Stimulated activated CD4-positive, alpha-beta T cell treated with anti-CD3 and anti-CD28 coated beads, Interleukin-12 subunit alpha, Interleukin-12 subunit beta, amount 100 ng/mL, for 48 hours (primary cell): Measurements from ENCODE around the gene FANK1.
A peak's percentile ranks its signal among the peaks of the same experiment; 100 is the strongest.
"Not testable (repeated sequence)": the region's sequence is repeated elsewhere in the genome, so short reads cannot be mapped to it uniquely, and the experiment has no call there.

Source experiments
- DNase-seq, 3 donors: peaks; one replicate each; pipeline ENCODE4 v3.0.0-alpha.2; 2020; ENCODE audit warnings: low read depth in 2 of 3, low spot score in 1 of 3

FANK1 gene

DNA sequence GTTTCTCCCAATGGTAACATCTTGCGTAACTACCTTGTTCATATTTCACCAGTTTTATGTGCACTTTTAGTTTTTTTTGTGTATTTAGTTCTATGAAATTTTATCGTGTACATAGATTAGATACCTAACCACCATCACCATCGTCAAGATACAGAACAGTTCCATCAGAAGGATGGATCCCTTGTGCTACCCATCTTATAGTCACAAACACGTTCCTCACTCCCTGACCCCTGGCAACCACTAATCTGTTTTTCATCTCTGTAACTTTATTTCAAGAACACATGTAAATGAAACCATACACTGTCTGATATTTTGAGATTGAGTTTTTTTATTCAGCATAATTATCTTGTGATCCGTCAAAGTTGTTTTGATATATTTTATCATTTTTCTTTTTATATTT lies 29.9 kb downstream of the FANK1 start:
- no peak for DNase-seq

DNA sequence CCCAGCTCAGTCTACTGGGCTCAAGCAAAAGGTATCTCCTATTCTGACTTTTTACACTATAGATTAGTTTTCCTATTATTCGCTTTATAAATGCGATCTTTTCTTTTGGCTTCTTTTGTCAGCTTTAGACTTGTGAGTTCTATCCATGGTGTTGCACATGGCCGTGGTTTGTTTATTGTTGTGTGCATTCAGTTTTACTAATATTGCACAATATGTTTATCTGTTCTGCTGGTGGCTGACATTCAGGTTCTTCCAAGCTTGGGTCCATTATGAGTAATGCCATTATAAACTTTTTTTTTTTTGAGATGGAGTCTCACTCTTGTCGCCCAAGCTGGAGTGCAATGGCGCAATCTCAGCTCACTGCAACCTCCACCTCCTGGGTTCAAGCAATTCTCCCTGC lies 30.9 kb downstream of the FANK1 start:
- DNase-seq, result not testable (repeated sequence)

DNA sequence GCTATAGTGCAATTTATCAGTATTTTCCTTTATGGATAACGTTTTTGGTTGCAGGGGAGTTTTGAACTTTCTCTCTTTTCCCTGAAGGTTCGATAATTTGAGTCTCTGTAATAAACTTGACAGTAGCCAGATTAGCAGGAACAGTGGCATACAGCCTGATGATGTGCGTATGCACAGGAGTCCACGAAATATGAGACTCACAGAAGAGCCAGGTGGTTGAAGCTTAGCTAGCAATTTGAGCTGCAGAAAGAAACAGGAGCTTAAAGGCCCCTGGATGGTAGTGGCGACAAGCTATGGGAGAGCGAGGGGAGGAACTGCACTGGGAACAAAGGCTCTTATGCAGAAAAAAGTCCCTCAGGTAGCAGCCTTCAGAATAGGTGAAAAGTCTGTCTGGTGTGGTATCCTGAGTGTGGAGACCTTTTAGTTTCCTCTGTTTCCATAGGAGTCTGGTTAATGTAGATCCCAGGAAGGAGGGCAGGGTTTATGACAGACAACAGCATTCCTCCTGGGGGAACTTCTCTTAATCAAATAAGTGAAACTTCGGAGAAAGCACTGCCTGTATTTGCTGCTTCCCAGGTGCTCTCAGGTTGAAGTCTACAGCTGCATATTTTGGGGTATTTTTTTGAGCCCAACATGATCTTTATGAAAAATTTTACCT lies 32.7 kb downstream of the FANK1 start:
- DNase-seq, result no peak

DNA sequence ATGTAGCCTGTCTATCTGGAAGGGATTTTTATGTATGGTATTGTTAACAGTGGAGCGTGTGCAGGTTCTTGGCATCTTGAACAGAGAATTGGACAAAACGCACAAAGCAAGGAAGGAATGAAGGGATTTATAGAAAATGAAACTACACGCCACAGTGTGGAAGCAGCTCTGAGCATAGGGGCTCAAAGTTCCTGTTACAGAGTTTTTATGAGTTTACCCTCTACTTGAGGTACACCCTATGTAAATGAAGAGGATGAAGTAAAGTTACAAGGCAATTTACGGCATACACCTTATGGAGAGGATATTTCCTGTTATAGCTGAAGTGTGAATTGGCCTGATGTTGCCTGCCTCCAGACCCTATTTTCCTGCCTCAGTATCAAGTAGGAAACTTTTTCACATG lies 33.3 kb downstream of the FANK1 start:
- no peak for DNase-seq

DNA sequence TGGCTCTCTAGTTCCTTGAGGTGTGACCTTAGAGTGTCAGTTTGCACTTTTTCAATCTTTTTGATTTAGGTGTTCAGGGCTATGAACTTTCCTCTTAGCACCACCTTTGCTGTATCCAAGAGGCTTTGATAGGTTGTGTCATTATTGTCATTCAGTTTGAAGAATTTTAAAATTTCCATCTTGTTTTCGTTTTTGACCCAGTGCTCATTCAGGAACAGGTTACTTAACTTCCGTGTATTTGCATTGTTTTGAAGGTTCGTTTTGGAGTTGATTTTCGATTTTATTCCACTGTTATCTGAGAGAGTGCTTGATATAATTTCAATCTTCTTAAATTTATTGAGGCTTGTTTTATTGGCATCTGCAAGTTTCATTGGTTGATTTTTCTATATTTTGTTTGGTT lies 37.3 kb downstream of the FANK1 start:
- no peak for DNase-seq

DNA sequence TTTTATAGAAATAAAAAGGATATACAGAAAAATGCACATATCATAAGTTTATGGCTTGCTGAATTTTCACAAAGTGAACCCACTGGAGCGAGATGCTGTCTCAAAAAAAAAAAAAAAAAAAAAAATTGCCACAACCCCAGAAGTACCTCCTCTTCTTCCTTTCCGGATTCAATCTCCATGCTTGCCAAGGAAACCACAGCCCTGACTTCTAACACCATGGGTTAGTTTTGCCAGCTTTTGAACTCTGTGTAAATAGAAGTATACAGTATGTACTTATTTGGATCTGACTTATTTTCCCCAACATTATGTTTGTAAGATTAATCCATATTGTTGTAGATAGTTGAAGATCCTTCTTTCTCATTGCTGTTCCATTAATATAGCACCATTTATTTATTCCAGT lies 40.0 kb downstream of the FANK1 start:
- DNase-seq, result no peak

DNA sequence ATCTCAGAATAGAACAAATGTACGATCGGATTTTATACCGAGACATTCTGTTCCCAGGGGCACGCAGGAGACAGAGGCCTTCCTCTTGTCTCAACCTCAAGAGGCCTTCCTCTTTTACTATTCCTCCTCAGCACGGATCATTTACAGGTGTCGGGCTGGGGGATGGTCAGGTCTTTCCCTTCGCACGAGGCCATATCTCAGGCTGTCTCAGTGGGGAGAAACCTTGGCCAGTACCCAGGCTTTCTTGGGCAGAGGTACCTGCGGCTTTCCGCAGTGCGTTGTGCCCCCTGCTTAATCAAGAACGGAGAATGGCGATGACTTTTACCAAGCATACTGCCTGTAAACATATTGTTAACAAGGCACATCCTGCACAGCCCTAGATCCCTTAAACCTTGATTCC lies 44.2 kb downstream of the FANK1 start:
- DNase-seq, result no peak

DNA sequence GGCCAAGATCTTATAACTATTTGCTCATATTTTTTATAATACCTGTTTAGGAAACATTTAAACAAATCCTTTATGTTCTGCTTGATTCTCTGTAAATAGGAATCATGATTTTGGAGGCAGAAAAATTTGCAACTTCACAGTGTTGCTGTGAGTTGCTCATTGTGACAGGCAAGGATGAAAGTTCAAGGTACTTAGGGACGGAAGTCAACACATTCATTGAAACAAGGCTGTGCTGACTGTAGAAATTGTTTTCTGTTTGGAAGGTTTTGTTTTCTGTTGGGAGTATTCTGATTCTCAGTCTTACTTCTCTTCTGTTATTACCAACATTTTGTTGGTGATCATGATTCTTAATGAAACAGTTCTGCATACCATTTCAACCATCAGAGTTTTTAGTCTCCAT lies 54.9 kb downstream of the FANK1 start:
- no peak for DNase-seq

DNA sequence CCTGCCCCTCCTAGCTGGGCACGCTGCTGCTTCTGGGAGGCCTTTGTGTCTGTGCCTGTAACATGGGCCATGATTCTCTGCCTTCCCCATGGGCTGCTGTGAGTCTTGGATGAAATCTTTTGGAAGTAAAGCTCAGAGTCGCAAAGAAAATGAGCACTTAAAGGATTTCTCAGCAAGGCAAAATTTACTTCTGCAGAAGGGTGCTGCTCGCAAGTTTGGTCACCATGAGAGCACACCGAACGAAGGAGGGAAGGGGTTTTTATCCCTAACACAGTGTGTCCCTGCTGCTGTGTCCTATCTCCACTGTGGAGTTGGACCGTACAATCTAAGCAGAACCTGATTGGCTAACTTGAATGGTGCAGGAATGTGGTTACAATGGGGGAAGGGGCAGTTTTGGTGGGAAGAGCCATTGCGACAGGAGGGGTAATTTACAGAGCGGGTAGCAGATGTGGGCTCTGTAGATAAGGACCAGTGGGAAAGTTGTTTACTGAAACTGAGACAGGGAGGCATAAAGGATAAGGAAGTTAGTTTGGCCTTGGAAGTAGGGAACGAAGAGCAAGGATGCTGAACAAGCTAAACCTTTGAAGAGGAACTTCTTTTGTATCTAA lies 57.5 kb downstream of the FANK1 start:
- no peak for DNase-seq

DNA sequence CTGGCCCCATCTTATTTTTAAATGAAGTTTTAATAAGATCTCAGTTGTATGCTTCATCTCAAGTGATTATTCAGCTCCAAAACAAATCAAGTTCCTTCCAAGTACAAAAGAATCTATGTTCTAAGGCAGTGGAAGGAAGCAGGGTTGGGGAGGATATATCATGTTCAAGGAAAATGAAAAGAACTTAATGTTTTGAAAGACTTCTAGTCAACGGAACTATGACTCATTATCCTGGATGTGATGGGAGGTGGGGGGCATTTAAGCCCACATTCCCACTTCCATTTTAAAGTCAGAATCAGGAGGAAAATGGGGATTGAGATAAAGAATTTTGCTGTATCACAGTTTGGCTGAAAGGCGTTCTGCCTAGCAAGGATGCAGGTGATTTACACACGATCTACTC lies 59.4 kb downstream of the FANK1 start:
- no peak for DNase-seq

DNA sequence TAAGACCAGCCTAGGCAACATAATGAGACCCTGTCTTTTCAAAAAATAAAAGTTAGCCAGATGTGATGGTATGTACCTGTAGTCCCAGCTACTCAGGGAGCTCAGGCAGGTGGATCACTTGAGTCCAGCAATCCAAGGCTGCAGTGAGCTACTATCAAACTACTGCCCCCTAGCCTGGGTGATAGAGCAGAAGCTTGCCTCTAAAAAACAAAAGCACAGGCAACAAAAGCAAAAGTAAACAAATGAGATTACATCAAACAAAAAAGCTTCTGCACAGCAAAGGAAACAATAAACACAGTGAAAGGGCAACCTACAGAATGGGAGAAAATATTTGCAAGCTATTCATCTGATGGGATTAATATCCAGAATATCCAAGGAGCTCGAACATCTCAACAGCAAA lies 65.4 kb downstream of the FANK1 start:
- DNase-seq, result no peak

DNA sequence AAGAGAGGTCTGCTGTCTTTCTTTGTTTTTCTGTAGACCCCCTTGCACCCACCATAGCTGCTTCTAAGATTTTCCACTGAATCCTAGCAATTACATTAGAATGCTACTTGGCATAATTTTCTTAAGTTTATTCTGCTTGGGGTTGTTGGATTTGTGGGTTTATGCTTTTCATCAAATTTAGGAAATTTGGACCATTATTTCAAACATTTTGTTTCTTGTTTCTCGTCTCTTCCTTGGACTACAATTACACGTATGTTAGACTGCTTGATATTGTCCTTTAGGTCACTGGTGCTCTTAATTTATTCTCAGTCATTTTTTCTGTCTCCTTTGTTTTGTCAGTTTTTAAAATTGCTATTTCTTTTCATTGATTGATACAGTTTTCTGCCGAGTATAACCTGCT lies 65.8 kb downstream of the FANK1 start:
- DNase-seq, result no peak

DNA sequence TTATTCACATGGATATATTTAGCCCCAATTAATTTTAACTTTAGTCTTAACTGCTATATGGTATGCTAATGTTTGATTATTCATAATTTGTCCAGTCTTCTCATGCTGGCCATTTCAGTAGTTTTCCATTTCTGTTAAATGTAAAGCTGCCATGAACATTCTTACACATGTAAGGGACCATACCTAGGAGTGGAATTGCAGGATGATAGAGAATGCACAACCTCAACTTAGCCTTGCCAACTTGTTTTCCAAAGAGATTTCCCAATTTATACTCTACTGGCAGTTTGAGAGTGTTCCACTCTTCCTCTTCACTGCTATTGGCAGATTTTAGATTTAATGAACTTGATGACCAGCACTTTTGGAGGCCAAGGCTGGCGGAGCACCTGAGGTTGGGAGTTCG lies 68.2 kb downstream of the FANK1 start:
- no peak for DNase-seq

DNA sequence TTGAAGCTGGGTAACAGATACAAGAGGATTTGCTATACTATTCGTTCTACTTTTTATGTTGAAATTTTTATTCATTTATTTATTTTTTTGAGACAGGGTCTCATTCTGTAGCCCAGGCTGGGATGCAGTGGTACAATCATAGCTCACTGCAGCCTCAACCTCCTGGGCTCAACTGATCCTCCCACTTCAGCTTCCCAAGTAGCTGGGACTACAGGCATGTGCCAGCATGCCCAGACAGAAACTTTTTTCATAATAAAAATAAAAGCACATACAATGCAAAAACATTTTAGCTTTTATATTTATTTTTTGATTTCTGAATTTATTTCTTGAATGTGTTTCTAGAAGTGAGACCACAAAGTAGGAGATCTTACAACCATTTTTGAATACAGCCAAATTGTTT lies 71.2 kb downstream of the FANK1 start:
- no peak for DNase-seq

DNA sequence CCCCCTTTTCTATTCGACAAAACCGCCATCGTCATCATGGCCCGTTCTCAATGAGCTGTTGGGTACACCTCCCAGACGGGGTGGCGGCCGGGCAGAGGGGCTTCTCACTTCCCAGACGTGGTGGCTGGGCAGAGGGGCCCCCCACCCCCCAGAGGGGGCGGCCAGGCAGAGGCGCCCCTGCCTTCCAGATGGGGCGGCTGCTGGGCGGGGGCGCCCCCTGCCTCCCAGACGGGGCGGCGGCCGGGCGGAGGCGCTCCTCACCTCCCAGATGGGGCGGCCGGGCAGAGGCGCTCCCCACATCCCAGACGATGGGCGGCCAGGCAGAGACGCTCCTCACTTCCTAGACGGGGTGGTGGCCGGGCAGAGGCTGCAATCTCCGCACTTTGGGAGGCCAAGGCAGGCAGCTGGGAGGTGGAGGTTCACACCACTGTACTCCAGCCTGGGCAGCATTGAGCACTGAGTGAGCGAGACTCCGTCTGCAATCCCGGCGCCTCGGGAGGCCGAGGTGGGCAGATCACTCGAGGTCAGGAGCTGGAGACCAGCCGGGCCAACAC lies 73.8 kb downstream of the FANK1 start:
- not testable (repeated sequence) for DNase-seq

DNA sequence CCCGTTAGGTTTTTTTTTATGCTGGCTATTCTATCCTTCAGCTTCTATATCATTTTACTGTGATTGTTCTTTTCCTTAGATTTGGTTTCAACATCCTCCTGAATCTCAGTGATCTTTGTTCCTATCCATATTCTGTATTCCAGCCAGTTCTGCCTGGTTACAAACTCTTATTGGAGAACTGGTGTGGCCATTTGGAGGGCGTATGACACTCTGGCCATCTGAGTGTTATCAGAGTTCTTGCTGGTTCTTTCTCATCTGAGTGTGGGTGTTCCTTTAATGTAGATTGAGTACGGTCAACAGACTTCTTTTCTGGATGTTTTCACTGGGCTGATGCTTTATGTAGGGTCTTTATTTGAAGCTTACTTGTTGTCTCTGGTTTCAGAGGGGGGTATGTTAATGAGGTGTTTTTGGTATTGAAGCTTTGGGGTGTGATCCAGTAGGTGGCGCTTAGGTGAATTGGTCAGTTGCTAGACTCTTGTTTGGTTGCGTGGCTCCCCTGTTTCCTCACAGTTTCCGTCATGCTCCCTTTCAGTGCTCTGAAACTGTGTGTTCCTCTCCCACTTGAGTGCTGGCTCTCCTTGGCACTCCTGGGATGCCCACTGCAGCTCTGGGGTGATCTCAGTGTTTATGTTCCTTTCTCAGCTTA lies 80.7 kb downstream of the FANK1 start:
- DNase-seq, result no peak

DNA sequence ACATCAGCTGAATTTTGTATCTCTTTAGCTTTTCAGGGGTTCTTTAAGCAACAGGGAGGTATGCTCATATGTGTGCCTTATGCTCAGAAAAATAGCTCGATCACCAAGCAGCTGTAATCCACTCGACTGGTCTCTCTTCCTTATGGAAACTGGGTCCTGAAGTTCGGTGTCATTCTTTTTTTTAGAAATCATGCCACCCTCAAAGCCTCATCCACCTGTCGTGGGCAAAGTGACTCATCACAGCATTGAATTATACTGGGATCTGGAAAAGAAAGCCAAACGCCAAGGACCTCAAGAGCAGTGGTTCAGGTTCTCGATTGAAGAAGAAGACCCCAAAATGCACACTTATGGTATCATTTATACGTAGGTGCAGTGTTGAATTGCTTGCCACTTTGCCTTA lies 83.6 kb downstream of the FANK1 start:
- DNase-seq, result no peak

DNA sequence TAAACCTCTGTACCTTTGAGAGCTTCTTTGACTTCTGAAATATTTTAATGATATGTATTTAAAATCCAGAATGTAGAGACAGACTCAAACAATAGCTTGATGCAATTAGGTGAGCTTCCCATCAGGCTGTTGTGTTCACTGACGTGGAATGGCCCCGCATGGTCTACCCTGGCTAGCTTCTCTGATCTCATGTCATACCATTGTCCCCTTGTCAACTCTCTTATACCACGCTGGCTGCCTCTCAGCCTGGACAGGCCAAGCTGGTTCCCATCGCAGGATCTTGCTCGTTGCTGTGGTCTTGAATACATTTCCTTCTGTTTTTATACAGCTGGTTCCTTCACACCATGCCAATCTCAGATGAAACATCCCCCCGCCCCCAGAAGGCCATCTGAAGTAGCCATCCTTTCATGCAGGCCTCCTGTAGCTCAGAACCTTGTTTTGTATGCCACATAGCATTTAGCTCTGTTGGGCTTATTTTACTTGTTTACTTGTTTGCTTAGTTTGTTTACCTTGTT lies 84.2 kb downstream of the FANK1 start:
- DNase-seq, result no peak

DNA sequence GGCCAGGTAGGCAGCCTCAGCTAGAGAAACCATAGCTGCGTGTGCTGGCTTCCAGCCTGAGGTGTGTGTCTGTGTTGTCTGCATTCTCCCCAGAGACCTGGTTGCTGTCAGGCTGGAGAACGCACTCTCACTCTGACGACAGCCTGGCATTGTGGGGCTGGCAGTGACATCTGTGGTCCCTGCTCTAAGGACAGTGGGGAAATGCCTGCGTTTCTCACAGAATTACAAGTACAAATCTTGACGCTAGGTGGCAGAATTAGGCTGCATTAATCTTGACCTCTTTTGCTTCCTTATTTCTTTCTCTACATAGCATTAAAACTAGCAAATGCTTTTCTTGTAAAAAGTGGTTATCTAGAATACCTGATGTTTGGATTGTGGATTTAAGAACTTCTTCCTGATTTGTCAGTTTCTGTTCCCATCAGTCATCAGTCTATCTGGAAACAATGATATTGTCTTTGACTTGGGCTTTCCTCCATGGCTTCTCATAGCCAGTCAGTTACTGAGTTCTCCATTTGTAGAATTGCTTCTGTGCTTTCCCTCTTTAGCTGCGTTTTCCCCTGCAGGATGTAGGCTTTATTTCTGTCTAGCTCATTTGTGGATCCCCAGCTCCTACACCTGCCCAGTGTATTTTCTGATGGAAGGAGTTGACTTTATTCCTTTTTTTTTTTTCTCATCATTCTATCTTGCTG lies 86.0 kb downstream of the FANK1 start:
- peak in 1 of 3 donors; percentile 13 for DNase-seq

DNA sequence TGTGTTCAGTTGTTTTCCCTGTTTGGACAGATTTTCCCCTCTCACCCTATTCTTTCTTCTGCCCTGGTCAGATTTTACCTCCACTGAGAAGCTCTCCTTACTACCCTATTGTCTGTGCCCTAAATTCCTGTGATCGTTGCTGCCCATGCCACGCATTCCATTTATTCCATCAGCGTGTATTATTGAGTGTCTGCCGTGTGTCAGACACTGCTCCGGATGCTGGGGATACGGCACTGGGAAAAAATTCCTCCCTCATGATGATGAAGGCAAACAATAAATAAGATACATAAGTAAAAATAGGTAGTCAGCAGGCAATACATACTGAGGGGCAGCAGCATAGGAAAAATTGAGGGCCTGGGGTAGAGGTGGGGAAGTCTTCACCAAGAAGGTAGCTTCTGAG lies 86.8 kb downstream of the FANK1 start:
- no peak for DNase-seq

DNA sequence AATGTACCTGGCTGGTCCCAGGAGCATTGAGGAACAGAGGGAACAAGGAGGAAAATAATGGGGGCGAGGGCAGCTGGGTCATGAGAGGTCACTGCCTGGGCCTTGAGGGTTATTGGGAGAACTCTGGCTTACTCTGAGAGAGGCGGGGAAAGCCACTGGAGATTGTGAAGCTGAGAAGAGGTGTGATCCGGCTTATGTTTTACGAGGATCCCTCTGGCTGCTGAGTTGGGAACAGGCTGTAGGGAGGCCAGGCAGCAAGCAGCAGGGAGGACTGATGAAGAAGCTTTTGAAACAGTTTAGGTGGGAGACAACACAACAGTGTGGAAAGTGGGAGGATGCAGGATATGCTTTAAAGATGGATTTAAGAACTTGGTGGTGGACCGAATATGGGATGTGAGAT lies 87.3 kb downstream of the FANK1 start:
- DNase-seq, result no peak

DNA sequence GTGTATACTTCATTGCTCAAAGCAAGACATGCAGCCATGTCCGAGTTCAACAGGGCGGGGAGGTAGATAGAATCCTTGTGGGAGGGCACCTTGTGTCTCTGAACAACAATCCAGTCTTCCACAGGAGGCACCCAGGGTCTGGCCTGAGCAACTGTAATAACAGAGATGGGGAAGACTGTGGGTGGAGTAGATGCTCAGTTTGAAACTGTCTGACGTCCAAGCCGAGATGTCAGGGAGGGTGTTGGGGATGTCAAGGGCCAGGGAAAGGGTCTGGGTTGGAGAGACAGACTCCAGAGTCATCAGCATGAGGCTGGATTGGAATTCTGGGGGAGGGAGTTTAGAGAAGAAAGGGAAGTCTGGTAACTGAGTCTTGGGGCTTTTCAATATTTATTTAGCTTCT lies 88.0 kb downstream of the FANK1 start:
- DNase-seq, result no peak
